HepG2 (cell line): ENCODE measurements around the gene CPZ. TPM values are rescaled to one million over a fixed set of nuclear protein-coding genes. Genes with fewer than 3 reads are reported as not detected.

Experiments used
- ATAC-seq: fragments of 200-7000 bp; cut with Tn5 transposase; 3 replicates; pipeline ENCODE4 v1.9.1; 2020; ENCODE audit warnings: mild to moderate bottlenecking, moderate library complexity
- BruUV-seq: library from RNA; stranded (reverse); fragments of 400-500 nt; replicated peaks from 2 replicates; lab custom pipeline; 2021; lab: Mats Ljungman, UMichigan
- CTCF ChIA-PET: fragments of 300-600 bp; formaldehyde crosslinking; extraction: SDS; loops from one replicate; lab custom pipeline; 2021; ENCODE audit warnings: low total read pairs, inconsistent platforms, low intra/inter-chr PET ratio; lab: Yijun Ruan, JAX
- POLR2A ChIA-PET: fragments of 350-600 bp; sonication (Branson Sonifier 250); formaldehyde crosslinking; loops from one replicate; lab custom pipeline; 2020; ENCODE audit warnings: antibody characterized with exemption, inconsistent platforms; lab: Yijun Ruan, JAX
- DNase-seq: peaks from one replicate; pipeline ENCODE4 v3.0.0-alpha.2; 2015; ENCODE audit warnings: low spot score
- FAIRE-seq: peaks from 3 replicates; lab custom pipeline; 2011; peaks lifted over from hg19 to GRCh38; lab: Jason Lieb, UNC
- H2AFZ ChIP-seq: one replicate; pipeline ENCODE4 v1.6.1; 2011; ENCODE audit warnings: low read length, inconsistent platforms
- H3K27ac ChIP-seq: fragments of 300-600 bp; 3 replicates; pipeline ENCODE4 v1.8.0; 2011; ENCODE audit warnings: mixed run types, mild to moderate bottlenecking, mixed read lengths, low read length, inconsistent platforms; ENCODE audit not compliant: insufficient read depth; ENCODE audit errors: extremely low read length
- H3K27me3 ChIP-seq, 2 experiments: fragments of 200-600 bp in 1 of 2; 2 replicates in 1 of 2; 3 replicates in 1 of 2; pipeline versions ENCODE4 v1.6.0 to v1.8.0; 2011; ENCODE audit warnings: low read length in 2 of 2, mild to moderate bottlenecking in 2 of 2, moderate library complexity in 2 of 2, inconsistent platforms in 1 of 2; ENCODE audit not compliant: insufficient read depth in 2 of 2, control insufficient read depth in 1 of 2
- H3K36me3 ChIP-seq, 2 experiments: fragments of 200-600 bp in 1 of 2; replicated peaks in 1 of 2; 2 replicates in 1 of 2; 3 replicates in 1 of 2; pipeline versions ENCODE4 v1.5.1 to v1.8.0; 2011; ENCODE audit warnings: low read length in 2 of 2, inconsistent platforms in 1 of 2; ENCODE audit not compliant: insufficient read depth in 2 of 2, control insufficient read depth in 1 of 2
- H3K4me1 ChIP-seq: 2 replicates; pipeline ENCODE4 v1.5.1; 2012; ENCODE audit warnings: low read length, inconsistent platforms; ENCODE audit not compliant: insufficient read depth
- H3K4me2 ChIP-seq: 2 replicates; pipeline ENCODE4 v1.6.0; 2011; ENCODE audit warnings: low read depth, low read length, inconsistent platforms
- H3K4me3 ChIP-seq, 3 experiments: fragments of 200-600 bp in 1 of 3; sonication (generic), shearing (Covaris generic) in 1 of 3; replicated peaks in 1 of 3; 2 replicates each; pipeline ENCODE4 v1.5.1; 2011 to 2016; ENCODE audit warnings: low read length in 3 of 3, inconsistent platforms in 2 of 3, low read depth in 2 of 3, mild to moderate bottlenecking in 2 of 3, control low read depth in 1 of 3, mixed read lengths in 1 of 3; ENCODE audit not compliant: insufficient read depth in 1 of 3
- H3K79me2 ChIP-seq: one replicate; pipeline ENCODE4 v1.6.1; 2011; ENCODE audit warnings: low read length, inconsistent platforms; ENCODE audit not compliant: insufficient read depth
- H3K9ac ChIP-seq: 2 replicates; pipeline ENCODE4 v1.6.0; 2011; ENCODE audit warnings: mild to moderate bottlenecking, low read depth, low read length, inconsistent platforms; ENCODE audit not compliant: insufficient read depth
- H3K9me3 ChIP-seq: 2 replicates; pipeline ENCODE4 v1.5.1; 2012; ENCODE audit warnings: mild to moderate bottlenecking, low read length
- H4K20me1 ChIP-seq: 2 replicates; pipeline ENCODE4 v1.6.0; 2011; ENCODE audit warnings: inconsistent platforms, mild to moderate bottlenecking, low read length, moderate library complexity; ENCODE audit not compliant: insufficient read depth
- CERS6 ChIP-seq: sonication (generic); formaldehyde crosslinking; IDR thresholded peaks from 2 replicates; pipeline ENCODE4 v1.5.0; 2020; ENCODE audit warnings: missing genetic modification reagents
- RBAK ChIP-seq: sonication (generic); formaldehyde crosslinking; IDR thresholded peaks from 2 replicates; pipeline ENCODE4 v1.5.1; 2020; ENCODE audit warnings: mild to moderate bottlenecking, missing genetic modification reagents
- REST ChIP-seq, 2 experiments: IDR thresholded peaks; 2 replicates each; pipeline ENCODE4 v1.6.1; 2011 to 2012; ENCODE audit warnings: low read length in 2 of 2, borderline replicate concordance in 1 of 2, low read depth in 1 of 2, mild to moderate bottlenecking in 1 of 2, moderate library complexity in 1 of 2
- SNAPC5 ChIP-seq: sonication (generic); formaldehyde crosslinking; IDR thresholded peaks from 2 replicates; pipeline ENCODE4 v1.8.1; 2023; ENCODE audit warnings: mild to moderate bottlenecking, missing genetic modification reagents, borderline replicate concordance
- TEF ChIP-seq: sonication (generic); formaldehyde crosslinking; IDR thresholded peaks from 2 replicates; pipeline ENCODE4 v1.5.0; 2020; ENCODE audit warnings: missing genetic modification reagents
- THAP8 ChIP-seq: sonication (generic); formaldehyde crosslinking; IDR thresholded peaks from 2 replicates; pipeline ENCODE4 v1.5.1; 2020; ENCODE audit warnings: missing genetic modification reagents, mild to moderate bottlenecking, borderline replicate concordance
- ZNF318 ChIP-seq: sonication (generic); formaldehyde crosslinking; IDR thresholded peaks from 2 replicates; pipeline ENCODE4 v1.4.0; 2020; ENCODE audit warnings: mild to moderate bottlenecking, missing genetic modification reagents
- ZNF432 ChIP-seq: sonication (generic); formaldehyde crosslinking; IDR thresholded peaks from 2 replicates; pipeline ENCODE4 v1.5.0; 2020; ENCODE audit warnings: missing genetic modification reagents, mild to moderate bottlenecking, borderline replicate concordance
- ZNF549 ChIP-seq: sonication (generic); formaldehyde crosslinking; IDR thresholded peaks from 2 replicates; pipeline ENCODE4 v1.5.0; 2020; ENCODE audit warnings: missing genetic modification reagents
- WGBS: methylation state at CpG from one replicate; pipeline ENCODE4 v1.1.6; 2017; ENCODE audit warnings: low lambda C conversion rate; 5-methylcytosine and 5-hydroxymethylcytosine counted together
- in situ Hi-C: cut with HindIII; loops from 2 replicates; pipeline ENCODE4 v1.10.0; 2017; ENCODE audit warnings: low pct_unique_long_range_greater_than_20kb; ENCODE audit not compliant: extremely low pct_ligation_motif_present
- intact Hi-C: fragments of 100-400 bp; cut with micrococcal nuclease; formaldehyde crosslinking; loops from one replicate; pipeline ENCODE4 v1.10.0; 2022; ENCODE audit not compliant: unreplicated experiment
- polyA plus RNA-seq, 8 experiments: library from polyadenylated mRNA; depleted of rRNA in 3 of 8; stranded (reverse) in 7 of 8; unstranded in 1 of 8; fragments of >200 nt; fragmentation: Illumina TruSeq in 4 of 8; extraction: Trizol in 4 of 8; gene quantifications; 2 replicates each; pipeline versions ENCODE4 v1.2.1 to v1.2.3, GENCODE V29; 2011 to 2016; ENCODE audit warnings: low read depth in 4 of 8, missing spikeins in 1 of 8, mixed read lengths in 1 of 8; ENCODE audit not compliant: insufficient read depth in 1 of 8
- total RNA-seq, 5 experiments: library from RNA; depleted of rRNA; stranded (reverse); fragments of >200 nt; fragmentation: Illumina TruSeq; extraction: Trizol; gene quantifications; 2 replicates each; pipeline ENCODE4 v1.2.3, GENCODE V29; 2016; ENCODE audit warnings: low read depth in 1 of 5

The CPZ gene
- total and polyA plus RNA-seq, 2 of the 13 experiments (the other 11 are each of a cell fraction or from before 2014, with no cell fraction given): 0.58 to 0.61 TPM

- no peak overlapping the region for H2AFZ ChIP-seq
- WGBS: 12% methylated on average over 7 of the region's 8 CpGs
- H3K9ac ChIP-seq: no peak overlapping the region
- no peak overlapping the region for H3K4me2 ChIP-seq
- H3K79me2 ChIP-seq: no peaks in the 10 kb centered on the region
- DNase-seq (no peak), FAIRE-seq (no peak), ATAC-seq (no peak)
- no peak overlapping the region for H3K4me3 ChIP-seq
- in situ Hi-C loops (no loop called here), intact Hi-C loops (no loop called here)
- no peaks in the 10 kb centered on the region for H3K36me3 ChIP-seq
- ChIA-PET POLR2A (no interaction called here), CTCF (no interaction called here)
- H3K27ac ChIP-seq: no peak overlapping the region
- no peaks in the 10 kb centered on the region for H3K9me3 ChIP-seq
- H4K20me1 ChIP-seq: 0 out of 2 replicates have a peak, but pooled peaks cover 3% of the 10 kb centered on the region
- no peaks in the 10 kb centered on the region for H3K4me1 ChIP-seq
- BruUV-seq: no TSS peak
- peaks cover 1 to 5% of the 10 kb centered on the region in 2 experiments; a peak in 1 of 5 replicates for H3K27me3 ChIP-seq
- TF ChIP-seq CERS6 (no peak), TEF (CRISPR knock-in tag) (no peak), SNAPC5 (CRISPR knock-in tag) (no peak), ZNF318 (CRISPR knock-in tag) (no peak), THAP8 (CRISPR knock-in tag) (no peak), ZNF549 (CRISPR knock-in tag) (no peak), ZNF432 (no peak), RBAK (no peak), REST (IDR thresholded peaks at IDR 0.05; ENCODE audit: borderline replicate concordance in 1 of 2, low read depth in 1 of 2, low read length in 2 of 2) (no peak)
Measured at GRCh38 chr4:8577046-8577445, 15.5 kb upstream of the CPZ start.
